ENCODE results near the gene POGZ. TPM values are rescaled to one million over a fixed set of nuclear protein-coding genes. Genes with fewer than 3 reads are reported as not detected.

The POGZ gene
- total RNA-seq, 4 donors from 2014 or later = 35.0 to 63.3 (median 49.1) TPM

DNA sequence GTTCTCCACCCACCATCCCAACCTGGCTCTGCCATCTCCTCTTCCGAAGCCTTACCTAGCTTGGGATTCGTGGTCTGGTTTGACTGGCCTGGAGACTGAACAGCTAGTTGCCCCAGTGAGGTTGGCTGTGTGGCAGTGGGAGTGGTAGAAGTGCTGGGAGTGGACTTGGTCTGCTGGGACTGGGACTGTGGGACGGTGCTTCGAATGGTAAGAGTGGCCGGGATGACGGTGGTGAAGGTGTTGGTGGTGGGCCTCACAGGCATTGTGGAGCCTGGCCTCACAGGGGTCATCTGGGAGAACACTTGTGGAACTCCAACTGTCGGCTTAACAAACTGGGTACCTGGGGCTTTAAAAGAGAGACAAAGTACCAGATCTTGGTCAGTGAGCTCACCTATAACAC lies 31.2 kb downstream of the POGZ start:
- no peaks in the 10 kb centered on the region for H3K27me3 ChIP-seq
- H3K9me3 ChIP-seq = no peaks in the 10 kb centered on the region
- H3K27ac ChIP-seq (replicated peaks in 1 of 4) = no peak overlapping the region
- no peak for DNase-seq (ENCODE audit: extremely low spot score)
- intact Hi-C loops (cut with DNase I) = no loop called here
- H3K4me3 ChIP-seq = no peak overlapping the region
- H3K36me3 ChIP-seq = peaks cover 33 to 76% (median 64%) of the 10 kb centered on the region in 4 donors
- 90% methylated on average over 7 of the region's 7 CpGs for WGBS
- H3K4me1 ChIP-seq = peaks cover 0 to 14% (median 4%) of the 10 kb centered on the region in 4 donors
- TF ChIP-seq POLR2AphosphoS5 (IDR thresholded peaks at IDR 0.05) = no peak
- TF ChIP-seq EP300 (IDR thresholded peaks at IDR 0.05) = no peak
- TF ChIP-seq POLR2A (IDR thresholded peaks at IDR 0.05; ENCODE audit: low read depth) = no peak
- TF ChIP-seq, protein P1, sequence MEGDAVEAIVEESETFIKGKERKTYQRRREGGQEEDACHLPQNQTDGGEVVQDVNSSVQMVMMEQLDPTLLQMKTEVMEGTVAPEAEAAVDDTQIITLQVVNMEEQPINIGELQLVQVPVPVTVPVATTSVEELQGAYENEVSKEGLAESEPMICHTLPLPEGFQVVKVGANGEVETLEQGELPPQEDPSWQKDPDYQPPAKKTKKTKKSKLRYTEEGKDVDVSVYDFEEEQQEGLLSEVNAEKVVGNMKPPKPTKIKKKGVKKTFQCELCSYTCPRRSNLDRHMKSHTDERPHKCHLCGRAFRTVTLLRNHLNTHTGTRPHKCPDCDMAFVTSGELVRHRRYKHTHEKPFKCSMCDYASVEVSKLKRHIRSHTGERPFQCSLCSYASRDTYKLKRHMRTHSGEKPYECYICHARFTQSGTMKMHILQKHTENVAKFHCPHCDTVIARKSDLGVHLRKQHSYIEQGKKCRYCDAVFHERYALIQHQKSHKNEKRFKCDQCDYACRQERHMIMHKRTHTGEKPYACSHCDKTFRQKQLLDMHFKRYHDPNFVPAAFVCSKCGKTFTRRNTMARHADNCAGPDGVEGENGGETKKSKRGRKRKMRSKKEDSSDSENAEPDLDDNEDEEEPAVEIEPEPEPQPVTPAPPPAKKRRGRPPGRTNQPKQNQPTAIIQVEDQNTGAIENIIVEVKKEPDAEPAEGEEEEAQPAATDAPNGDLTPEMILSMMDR (IDR thresholded peaks at IDR 0.05) = no peak

DNA sequence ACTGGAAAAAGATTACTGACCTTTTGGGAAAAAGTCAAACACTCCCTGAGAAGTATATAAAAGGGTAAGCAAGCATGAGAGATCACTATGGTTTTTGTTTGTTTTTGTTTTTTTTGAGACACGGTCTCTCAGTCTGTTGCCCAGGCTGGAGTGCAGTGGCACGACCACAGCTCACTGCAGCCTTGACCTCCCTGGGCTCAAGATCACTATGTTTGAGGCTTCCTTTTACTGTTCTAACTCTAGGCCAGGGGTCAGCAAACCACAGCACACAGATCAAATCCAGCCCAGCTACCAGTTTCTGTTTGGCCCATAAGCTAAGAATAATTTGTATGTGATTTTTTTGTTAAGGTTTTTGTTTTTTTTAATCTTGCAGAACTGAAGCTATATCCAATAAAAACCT lies 34.2 kb downstream of the POGZ start:
- WGBS = 56% methylated on average over 2 of the region's 2 CpGs
- no peak for DNase-seq (ENCODE audit: extremely low spot score)
- Histone ChIP-seq H3K27me3 (no peaks in the 10 kb centered on the region), H3K27ac (replicated peaks in 1 of 4) (no peak overlapping the region), H3K9me3 (no peaks in the 10 kb centered on the region), H3K4me1 (no peaks in the 10 kb centered on the region), H3K36me3 (peaks cover 62 to 100% (median 90%) of the 10 kb centered on the region in 4 donors), H3K4me3 (no peak overlapping the region)
- TF ChIP-seq, protein P1 (IDR thresholded peaks at IDR 0.05) = no peak
- TF ChIP-seq POLR2A (IDR thresholded peaks at IDR 0.05; ENCODE audit: low read depth) (no peak), POLR2AphosphoS5 (IDR thresholded peaks at IDR 0.05) (no peak), EP300 (IDR thresholded peaks at IDR 0.05) (no peak)
- intact Hi-C loops (cut with DNase I) = no loop called here

DNA sequence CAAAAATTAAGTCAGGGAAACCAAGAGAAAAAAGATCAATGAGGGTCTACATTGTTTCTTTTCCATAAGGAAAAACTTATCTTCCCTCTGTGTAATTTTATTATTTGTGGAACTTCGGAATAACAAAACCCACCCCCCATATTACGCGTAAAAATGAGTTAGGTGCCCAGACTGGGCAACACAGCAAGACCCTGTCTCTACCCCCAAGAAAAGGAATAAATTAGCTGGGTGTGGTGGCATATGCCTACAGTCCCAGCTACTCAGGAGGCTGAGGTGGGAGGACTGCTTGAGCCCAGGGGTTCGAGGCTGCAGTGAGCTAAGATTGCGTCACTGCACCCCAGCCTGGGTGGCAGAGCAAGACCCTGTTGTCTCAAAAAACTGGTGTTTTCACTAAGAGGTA lies 39.5 kb downstream of the POGZ start:
- no peak for DNase-seq (ENCODE audit: extremely low spot score)
- no peaks in the 10 kb centered on the region for H3K4me1 ChIP-seq
- no peak for TF ChIP-seq POLR2AphosphoS5 (IDR thresholded peaks at IDR 0.05)
- TF ChIP-seq EP300 (IDR thresholded peaks at IDR 0.05) = no peak
- no peak for TF ChIP-seq POLR2A (IDR thresholded peaks at IDR 0.05; ENCODE audit: low read depth)
- TF ChIP-seq, protein P1 (IDR thresholded peaks at IDR 0.05) = no peak
- intact Hi-C loops (cut with DNase I) = no loop called here
- H3K36me3 ChIP-seq = peaks cover 79 to 99% (median 96%) of the 10 kb centered on the region in 4 donors
- no peaks in the 10 kb centered on the region for H3K9me3 ChIP-seq
- 90% methylated on average over 5 of the region's 5 CpGs for WGBS
- no peaks in the 10 kb centered on the region for H3K27me3 ChIP-seq
- no peak overlapping the region for H3K4me3 ChIP-seq
- H3K27ac ChIP-seq (replicated peaks in 1 of 4) = no peak overlapping the region

DNA sequence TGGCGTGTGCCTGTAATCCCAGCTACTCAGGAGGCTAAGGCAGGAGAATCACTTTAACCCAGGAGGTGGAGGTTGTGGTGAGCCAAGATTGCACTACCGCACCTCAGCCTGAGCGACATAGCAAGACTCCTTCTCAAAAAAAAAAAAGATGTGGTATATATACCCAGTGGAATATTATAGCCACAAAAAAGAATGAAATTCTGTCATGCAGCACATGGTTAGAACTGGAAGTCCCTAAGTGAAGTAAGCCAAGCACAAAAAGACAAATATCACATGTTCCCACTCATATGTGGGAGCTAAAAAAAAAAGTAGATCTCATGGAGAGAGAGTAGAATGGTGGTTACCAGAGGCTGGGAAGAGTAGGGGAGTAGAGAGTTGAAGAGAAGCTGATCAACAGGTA lies 41.2 kb downstream of the POGZ start:
- no peak overlapping the region for H3K4me3 ChIP-seq
- H3K27ac ChIP-seq (replicated peaks in 1 of 4) = no peak overlapping the region
- no peak for DNase-seq (ENCODE audit: extremely low spot score)
- no peaks in the 10 kb centered on the region for H3K4me1 ChIP-seq
- 95% methylated on average over 3 of the region's 3 CpGs for WGBS
- intact Hi-C loops (cut with DNase I) = no loop called here
- H3K9me3 ChIP-seq = no peaks in the 10 kb centered on the region
- peaks cover 72 to 99% (median 94%) of the 10 kb centered on the region in 4 donors for H3K36me3 ChIP-seq
- TF ChIP-seq POLR2AphosphoS5 (IDR thresholded peaks at IDR 0.05) = no peak
- TF ChIP-seq, protein P1 (IDR thresholded peaks at IDR 0.05) = no peak
- TF ChIP-seq EP300 (IDR thresholded peaks at IDR 0.05) = no peak
- TF ChIP-seq POLR2A (IDR thresholded peaks at IDR 0.05; ENCODE audit: low read depth) = no peak
- no peaks in the 10 kb centered on the region for H3K27me3 ChIP-seq

DNA sequence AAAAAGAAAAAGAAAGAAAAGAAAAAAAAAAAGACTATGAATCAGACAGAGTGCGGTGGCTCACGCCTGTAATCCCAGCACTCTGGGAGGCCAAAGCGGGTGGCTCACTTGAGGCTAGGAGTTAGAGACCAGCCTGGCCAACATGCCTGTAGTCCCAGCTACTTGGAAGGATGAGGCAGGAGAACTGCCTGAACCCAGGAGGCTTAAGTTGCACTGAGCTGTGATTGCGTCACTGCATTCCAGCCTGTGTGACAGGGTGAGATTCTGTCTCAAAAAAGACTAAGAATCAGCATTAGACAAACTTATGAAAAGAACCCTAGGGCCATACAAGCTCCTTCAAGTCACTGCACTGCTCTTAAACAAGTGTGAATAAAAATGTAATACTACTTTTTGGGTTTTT lies 43.1 kb downstream of the POGZ start:
- peaks cover 64 to 99% (median 94%) of the 10 kb centered on the region in 4 donors for H3K36me3 ChIP-seq

More for the DNA sequence above, 43.1 kb downstream of the POGZ start:
- Histone ChIP-seq H3K4me1 (no peaks in the 10 kb centered on the region), H3K4me3 (no peak overlapping the region), H3K27ac (replicated peaks in 1 of 4) (no peak overlapping the region), H3K27me3 (no peaks in the 10 kb centered on the region), H3K9me3 (no peaks in the 10 kb centered on the region)
- TF ChIP-seq, protein P1 (IDR thresholded peaks at IDR 0.05) = no peak
- TF ChIP-seq POLR2AphosphoS5 (IDR thresholded peaks at IDR 0.05) (no peak), EP300 (IDR thresholded peaks at IDR 0.05) (no peak), POLR2A (IDR thresholded peaks at IDR 0.05; ENCODE audit: low read depth) (no peak)
- DNase-seq (ENCODE audit: extremely low spot score) = no peak
- intact Hi-C loops (cut with DNase I) = no loop called here
- WGBS = 94% methylated on average over 4 of the region's 4 CpGs
